GM11168 (cell line): Measurements from ENCODE around the gene ATRIP.
"Not testable (repeated sequence)": the region's sequence is repeated elsewhere in the genome, so short reads cannot be mapped to it uniquely, and the experiment has no call there.

Experiments used
- in situ Hi-C: fragments of 300-500 bp; cut with MboI; formaldehyde crosslinking; loops from one replicate; pipeline ENCODE4 v1.12.0; 2022; ENCODE audit warnings: low sequenced_read_pairs; ENCODE audit not compliant: unreplicated experiment

ATRIP gene

DNA sequence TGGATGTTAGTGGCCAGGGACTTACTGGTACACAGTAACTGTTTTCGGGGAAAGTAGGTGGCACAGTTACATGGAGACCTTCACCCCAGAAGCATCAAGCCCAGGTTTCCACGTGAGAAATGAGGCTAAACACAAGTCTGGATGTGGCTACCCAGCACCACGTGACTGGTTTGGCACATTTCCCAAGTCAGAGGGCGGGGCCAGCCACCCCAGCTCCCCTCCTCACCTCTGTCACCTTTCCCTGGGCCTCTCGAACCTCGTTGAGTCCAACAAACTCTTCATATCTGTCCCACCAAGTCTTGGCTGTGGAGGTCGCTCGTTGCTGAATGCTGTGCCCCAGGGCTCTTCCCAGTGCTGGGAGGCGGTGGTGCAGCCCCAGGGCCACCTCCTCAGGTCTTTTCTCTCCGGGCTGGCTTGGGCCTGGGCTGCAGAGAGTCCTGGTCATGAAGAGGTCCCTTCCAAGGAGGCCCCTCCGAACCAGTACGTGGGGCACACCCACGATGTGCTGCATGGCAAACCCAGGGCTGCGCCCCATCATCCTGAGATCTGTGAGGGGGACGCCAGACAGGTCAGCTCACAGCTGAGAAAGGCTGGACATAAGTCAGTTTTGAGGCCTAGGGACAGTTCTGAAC is 11.8 kb upstream of the ATRIP start:
- in situ Hi-C loops: loop anchor here (10.0 kb wide), 1 partner anchor 160 kb away; no protein-coding TSS in a partner anchor

DNA sequence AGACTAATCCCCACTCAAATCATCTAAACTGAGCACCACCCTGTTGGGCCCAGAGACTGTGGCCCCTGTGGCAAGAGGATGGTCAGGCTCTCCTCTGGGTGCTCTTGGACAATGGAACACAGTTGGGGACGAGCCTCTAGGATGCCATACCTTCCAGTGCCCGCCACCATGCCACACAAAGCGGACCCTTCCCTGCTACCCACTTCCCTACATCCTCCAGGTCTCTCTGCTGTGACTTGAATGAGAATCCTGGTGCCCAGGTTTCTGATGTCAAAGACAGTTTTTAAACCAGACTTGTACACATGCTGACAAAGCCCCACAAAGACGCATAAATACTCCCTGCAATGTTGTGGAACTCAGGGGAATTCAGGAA is 11.3 kb upstream of the ATRIP start:
- in situ Hi-C loops: loop anchor here (10.0 kb wide), 1 partner anchor 160 kb away; no protein-coding TSS in a partner anchor

DNA sequence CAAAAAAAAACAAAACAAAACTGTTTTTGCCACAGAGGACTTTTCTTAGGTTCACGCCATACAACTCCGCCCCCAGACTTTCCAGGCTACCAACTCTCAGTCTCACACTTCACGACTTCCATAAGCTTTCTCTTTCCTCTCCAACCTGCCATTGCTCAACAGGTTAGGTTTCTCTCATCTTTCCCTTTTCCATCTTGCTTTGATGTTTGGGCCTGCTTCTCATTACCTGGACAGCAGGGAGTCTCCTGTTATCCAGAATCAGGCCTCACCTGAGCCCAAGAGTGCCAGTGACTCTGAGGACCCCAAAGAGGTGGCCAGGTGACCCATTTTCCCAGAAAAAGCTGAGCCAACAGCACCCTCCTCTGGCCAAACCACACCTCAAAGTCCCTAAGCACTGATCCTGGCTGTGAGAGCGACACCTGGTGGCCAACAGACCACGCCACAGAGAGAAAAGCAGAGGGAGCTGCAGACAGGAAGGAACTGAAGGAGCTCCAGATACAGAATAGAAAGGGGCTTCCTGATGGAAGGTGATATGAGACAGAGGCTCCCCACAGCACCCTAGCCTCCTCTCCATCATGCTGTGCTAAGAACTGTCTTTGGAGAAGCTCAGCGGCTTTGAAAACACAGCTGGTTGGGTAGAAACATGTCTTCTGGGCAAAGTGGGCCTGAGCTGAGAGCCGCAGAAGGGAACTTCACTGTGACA is 10.6 kb upstream of the ATRIP start:
- in situ Hi-C loops: loop anchor here (10.0 kb wide), 1 partner anchor 161 kb away; no protein-coding TSS in a partner anchor

DNA sequence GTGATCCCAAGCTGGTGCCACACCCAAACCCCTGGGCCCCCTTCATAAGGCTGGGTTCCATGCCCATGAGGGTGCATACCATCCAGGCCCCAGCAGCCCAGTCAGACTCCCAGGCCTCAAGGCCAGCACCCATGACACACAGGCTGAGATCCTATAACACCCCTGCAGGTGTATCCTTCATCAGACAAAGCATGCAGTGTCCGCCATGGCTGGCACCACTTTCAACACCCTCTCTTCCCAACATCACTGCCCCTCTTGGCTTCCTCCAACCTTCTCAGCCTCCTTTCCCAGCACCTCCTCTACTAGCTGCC is 10.1 kb upstream of the ATRIP start:
- in situ Hi-C loops: loop anchor here (10.0 kb wide), 1 partner anchor 162 kb away; no protein-coding TSS in a partner anchor

DNA sequence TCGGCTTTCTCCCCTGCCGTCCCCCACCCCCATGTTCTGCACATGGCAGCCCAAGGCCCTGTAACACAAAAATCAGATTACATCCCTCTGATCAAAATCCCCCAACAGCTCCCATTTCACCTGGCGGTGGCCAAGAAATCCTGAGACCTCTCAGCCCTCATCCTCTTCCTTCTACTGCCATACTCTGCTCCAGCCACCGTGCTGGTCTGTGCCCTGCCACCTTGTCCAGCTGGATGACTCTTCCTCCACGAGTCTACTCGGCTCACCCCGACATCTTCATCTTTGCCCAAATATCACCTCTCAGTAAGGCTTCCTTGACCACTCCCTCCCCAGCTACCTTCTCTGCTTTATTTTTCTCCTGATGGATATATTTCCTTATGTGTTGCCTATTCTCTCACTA is 9.7 kb upstream of the ATRIP start:
- in situ Hi-C loops: loop anchor here (10.0 kb wide), 1 partner anchor 162 kb away; no protein-coding TSS in a partner anchor

DNA sequence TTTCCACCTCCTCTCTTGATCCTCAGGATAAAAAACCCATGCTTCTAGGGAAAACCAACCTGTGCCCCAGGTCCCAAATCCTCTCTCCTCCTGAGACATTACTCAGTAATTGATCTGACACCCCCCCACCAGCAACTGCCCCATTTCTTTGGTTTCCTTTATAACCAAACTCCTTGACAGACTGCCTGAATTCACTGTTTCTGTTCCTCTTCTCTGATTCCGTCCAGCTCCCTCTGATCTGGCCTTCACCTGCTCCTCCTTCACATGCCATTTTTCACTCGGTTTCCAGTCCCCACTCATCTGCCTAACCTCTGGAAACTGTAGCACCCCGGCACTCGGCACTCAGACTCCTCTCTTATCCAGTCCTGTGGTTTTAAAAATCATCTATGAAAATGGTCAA is 8.7 kb upstream of the ATRIP start:
- in situ Hi-C loops: loop anchor here (10.0 kb wide), 1 partner anchor 163 kb away; no protein-coding TSS in a partner anchor

DNA sequence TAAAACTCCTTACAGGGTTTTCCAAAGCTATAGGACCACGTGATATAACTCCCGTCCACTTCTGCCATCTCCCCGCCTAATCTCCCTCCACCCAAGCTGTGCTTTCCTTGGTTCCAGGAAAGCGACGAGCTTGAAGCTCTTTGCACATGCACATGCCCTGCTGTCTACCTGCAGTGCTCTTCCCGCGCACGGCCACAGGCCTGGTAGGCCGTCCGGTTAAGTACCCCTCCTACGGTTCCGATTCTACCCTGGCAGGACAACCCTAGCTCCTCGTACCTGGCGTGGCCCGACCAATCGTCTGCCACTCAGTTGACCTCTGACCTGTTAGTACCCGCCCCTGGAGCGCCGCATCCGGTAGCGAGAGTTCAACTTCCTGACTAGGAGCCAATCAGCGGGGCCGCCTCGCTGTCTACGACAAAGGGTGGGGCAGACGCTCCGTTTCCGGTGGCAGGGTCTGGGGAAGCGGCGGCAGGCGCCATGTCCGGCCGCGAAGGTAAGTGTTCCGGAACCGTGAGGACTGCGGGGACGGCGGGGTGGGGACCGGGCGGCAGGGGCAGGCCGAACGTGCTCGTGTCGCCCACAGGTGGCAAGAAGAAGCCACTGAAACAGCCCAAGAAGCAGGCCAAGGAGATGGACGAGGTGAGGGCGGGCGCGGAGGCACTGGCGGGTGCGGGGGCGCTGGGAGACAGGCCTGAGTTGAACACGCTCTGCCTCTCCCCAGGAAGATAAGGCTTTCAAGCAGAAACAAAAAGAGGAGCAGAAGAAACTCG is 6.5 kb upstream of the ATRIP start, which contains the start of the genes CCDC51 and TMA7:
TSS of gene CCDC51 (minus strand) at position 300 of the 770 bp plus-strand sequence. CDS start 4,991 bp downstream, outside the sequence.
TSS of gene TMA7 (plus strand) at position 438 of the 770 bp plus-strand sequence. CDS start at position 478, 40 bp downstream.
- in situ Hi-C loops: loop anchor here (10.0 kb wide), 1 partner anchor 165 kb away; no protein-coding TSS in a partner anchor

DNA sequence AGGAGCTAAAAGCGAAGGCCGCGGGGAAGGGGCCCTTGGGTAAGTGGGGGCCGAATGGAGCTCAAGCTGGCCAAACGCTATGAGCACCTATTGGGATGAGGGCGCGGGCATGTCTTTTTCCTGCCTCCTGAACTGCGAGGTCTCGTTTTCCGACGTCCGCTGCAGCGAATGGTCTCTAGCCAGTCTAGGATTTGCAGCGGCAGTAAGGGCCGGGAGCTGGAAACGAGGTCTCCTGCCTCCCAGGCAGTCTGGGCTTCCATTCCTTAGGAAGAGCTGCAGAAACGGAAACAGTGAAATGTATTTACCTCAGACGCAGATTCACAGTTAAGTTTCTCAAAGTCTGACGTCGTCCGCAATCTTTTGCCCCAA is 6.0 kb upstream of the ATRIP start:
- in situ Hi-C loops: no loop called here

DNA sequence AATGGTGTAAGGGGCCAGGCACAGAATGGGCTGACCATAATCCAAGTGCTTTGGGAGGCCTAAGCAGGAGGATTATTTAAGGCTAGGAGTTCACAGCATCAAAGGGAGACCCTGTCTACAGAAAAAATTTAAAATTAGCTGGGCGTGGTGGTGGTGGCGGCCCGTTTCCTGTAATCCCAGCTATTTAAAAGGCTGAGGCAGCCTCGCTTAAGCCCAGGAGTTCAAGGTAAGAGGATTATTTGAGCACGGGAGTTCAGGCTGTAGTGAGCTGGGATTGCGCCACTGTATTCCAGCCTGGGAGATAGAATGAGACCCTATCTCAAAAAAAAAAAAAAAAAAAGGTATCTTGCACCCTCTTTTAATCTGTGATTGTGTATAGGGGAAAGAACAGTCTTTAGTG is 4.6 kb upstream of the ATRIP start:
- in situ Hi-C loops: no loop called here

DNA sequence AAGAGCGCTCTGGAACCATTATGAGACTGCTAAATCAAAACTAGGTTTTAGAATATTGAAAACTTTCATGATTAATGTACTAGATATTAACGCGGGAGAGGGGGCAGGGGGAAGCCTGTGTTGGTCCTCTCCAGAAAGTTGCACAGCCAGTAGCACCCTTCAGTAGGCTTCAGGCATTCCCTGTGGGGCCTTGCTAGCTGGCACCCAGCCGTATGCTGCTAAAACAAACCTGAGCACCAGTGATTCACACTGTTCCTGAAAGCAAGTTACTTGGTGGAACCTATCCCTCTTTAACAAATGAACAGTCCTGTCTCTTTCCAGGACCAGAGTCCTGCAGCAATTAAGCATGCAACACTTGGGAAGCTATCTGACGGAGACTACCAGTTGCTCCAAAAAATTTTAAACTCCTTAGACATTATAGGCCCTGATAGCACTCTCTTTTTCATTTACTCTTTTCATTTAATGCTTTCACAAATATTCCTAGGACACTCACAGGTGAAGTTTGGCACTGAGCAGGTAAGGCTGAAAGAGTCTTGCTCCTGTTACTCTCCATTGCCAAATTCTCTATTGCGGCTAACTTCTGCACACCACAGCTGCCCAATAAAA is 1.2 kb upstream of the ATRIP start:
- in situ Hi-C loops: no loop called here

DNA sequence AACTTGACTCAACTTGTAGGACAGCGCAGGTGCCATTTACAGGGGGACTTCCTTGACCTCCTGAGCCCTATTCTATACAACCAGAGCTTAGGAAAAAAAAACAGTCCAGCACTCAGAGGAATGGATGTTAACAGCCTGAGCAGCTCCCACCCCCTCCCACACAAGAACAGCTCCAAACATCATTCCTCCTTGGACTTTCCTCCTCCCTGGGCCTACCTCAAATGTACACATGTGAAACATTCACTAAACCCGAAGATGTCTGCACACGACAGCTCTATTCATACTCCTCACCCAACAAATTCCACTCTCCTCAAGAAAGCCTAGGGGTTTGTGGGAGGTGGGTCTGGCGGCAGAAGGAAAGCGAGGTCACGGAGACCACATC is 503 bp upstream of the ATRIP start:
- in situ Hi-C loops: no loop called here

DNA sequence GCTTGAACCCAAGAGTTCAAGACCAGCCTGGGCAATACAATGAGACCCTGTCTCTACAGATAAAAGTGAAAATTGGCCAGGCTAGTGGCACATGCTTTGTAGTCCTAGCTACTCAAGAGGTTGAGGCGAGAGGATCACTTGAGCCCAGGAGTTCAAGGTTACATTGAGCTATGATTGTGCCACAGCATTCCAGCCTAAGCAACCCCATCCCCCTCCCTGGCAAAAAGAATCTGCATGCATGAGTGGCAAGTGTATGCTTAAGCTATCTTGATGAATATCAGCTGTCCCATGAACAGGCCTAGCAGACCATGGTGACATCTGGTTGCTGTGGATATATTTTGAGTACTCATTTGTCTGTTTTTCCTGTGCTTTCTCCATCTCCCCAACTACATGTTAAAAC is 4.7 kb downstream of the ATRIP start:
- in situ Hi-C loops: no loop called here

DNA sequence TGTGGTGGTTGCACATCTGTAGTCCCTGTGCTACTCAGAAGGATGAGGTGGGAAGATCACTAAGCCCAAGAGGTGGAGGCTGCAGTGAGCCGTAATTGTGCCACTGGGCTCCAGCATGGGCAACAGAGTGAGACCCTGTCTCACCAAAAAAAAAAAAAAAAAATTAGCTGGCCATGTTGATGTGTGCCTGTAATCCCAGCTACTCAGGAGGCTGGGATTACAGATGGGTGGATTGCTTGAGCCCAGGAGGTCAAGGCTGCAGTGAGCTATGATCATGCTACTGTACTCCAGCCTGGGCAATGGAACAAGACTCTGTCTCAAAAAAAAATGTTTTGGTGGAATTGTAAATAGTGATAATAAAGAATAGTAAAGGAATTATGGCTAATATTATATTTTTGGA is 9.9 kb downstream of the ATRIP start:
- in situ Hi-C loops: no loop called here

DNA sequence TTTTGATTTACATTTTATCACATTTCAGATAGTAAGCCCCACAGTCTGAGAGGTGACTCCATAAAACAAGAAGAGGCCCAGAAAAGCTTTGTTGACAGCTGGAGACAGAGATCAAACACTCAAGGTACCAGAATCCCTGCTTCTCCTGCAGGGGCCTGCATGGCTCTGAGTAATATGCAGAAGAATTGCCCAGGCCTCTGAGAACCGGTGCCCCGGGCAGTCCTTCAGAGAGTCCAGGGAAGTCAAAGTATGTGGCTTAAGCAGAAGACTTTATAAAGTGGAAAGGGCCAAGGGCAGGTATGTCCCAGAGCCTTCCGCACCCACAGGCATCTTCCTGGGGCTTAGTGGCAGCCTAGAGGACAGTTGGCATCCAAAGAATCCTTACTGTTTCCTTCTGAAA is 12.8 kb downstream of the ATRIP start:
- in situ Hi-C loops: no loop called here

DNA sequence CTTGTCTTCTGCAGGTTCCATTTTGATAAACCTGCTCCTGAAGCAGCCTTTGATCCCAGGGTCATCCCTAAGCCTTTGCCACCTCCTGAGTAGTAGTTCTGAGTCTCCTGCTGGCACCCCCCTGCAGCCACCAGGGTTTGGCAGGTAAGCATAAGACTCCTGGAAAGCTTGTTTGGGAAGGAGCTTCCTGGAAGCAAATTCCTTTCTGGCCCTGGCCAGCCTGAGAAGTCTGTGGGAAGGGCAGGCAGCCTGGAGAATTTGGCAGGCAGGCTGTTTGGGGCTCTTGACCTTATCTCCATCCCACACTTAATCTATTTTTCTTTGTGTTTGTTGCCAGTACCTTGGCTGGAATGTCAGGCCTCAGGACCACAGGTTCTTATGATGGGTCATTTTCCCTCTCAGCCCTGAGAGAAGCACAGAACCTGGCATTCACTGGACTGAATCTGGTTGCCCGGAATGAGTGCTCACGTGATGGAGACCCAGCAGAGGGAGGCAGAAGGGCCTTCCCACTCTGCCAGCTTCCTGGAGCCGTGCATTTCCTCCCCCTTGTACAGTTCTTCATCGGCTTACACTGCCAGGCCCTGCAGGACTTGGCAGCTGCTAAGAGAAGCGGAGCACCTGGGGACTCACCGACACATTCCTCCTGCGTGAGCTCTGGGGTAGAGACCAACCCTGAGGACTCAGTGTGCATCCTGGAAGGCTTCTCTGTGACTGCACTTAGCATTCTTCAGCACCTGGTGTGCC is 13.4 kb downstream of the ATRIP start:
- in situ Hi-C loops: no loop called here

DNA sequence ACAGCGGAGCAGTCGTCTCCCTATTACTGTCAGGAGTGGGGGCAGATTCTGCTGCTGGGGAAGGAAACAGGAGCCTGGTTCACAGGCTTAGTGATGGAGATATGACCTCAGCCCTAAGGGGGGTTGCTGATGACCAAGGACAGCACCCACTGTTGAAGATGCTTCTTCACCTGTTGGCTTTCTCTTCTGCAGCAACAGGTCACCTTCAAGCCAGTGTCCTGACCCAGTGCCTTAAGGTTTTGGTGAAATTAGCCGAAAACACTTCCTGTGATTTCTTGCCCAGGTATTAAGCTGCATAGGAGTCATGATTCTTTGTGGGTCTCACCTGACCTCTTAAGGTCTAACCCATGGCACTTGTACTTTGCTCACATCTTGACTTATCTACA is 14.0 kb downstream of the ATRIP start:
- in situ Hi-C loops: no loop called here

DNA sequence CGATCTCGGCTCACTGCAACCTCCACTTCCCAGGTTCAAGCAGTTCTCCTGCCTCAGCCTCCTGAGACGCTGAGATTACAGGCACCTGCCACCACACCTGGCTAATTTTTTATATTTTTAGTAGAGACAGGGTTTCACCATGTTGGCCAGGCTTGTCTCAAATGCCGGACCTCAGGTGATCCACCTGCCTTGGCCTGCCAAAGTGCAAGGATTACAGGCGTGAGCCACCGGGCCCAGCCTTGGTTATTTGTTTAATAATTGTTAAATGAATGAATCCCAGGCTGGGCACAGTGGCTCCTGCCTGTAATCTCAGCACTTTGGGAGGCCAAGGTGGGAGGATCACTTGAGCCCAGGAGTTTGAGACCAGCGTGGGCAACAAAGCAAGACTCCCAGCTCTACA is 15.2 kb downstream of the ATRIP start:
- in situ Hi-C loops: not testable (repeated sequence)

DNA sequence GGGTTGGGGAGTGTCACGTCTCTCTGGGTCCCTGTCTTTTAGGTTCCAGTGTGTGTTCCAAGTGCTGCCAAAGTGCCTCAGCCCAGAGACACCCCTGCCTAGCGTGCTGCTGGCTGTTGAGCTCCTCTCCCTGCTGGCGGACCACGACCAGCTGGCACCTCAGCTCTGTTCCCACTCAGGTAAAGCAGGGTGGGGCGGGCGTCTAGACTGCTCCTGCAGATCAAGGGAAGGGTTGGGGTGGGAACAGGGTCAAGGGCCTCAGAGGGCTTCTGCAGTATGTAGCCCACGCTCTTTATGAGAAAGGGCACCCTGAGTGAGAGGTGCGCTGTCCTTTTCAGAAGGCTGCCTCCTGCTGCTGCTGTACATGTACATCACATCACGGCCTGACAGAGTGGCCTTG is 17.2 kb downstream of the ATRIP start:
- in situ Hi-C loops: no loop called here

DNA sequence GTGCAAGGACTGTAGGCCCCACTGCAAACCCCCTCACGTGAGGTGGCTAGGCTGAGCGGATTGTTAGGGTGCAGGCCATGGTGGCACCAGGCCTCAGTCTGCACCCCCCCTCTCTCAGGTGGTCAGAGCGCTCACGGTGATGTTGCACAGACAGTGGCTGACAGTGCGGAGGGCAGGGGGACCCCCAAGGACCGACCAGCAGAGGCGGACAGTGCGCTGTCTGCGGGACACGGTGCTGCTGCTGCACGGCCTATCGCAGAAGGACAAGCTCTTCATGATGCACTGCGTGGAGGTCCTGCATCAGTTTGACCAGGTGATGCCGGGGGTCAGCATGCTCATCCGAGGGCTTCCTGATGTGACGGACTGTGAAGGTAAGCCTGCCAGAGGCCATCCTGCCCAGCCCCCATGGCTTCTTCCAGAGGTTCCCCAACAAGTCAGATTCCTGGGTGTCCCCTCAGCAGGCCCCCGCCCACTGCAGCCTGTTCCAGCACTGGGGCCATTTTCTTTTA is 18.2 kb downstream of the ATRIP start:
- in situ Hi-C loops: no loop called here

DNA sequence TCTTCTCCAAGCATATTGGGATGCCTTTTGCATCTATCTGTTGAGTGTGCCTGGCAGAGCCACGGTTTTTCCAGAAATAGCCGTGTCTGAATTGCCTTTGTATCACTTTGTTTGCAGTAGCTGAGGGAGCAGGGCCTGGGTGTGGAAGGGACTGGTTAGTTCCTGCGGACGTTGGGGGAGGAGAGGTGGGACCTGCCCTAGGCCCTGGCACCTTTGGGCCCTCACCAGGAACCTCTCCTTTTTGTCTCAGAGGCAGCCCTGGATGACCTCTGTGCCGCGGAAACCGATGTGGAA is 18.6 kb downstream of the ATRIP start:
- in situ Hi-C loops: no loop called here
